Measurements from ENCODE around the gene MADD.

GRCh38 chr11:47243454-47243853 is 26.5 kb upstream of the MADD start:
- TF ChIP-seq CTCF (IDR thresholded peaks at IDR 0.05; ENCODE audit: borderline replicate concordance, extremely low read depth, low read length, poor library complexity, severe bottlenecking) (no peak), EZH2 (IDR thresholded peaks at IDR 0.05; ENCODE audit: borderline replicate concordance, low read depth, low read length, severe bottlenecking) (no peak)

All from DND-41 (cell line).